HG03064 (cell line): ENCODE measurements around the gene INCA1.

Source experiments
- ATAC-seq: cut with Tn5 transposase; IDR thresholded peaks from one replicate; pipeline ENCODE4 v1.9.1; 2021; ENCODE audit warnings: low read depth; ENCODE audit not compliant: unreplicated experiment

The INCA1 gene

DNA sequence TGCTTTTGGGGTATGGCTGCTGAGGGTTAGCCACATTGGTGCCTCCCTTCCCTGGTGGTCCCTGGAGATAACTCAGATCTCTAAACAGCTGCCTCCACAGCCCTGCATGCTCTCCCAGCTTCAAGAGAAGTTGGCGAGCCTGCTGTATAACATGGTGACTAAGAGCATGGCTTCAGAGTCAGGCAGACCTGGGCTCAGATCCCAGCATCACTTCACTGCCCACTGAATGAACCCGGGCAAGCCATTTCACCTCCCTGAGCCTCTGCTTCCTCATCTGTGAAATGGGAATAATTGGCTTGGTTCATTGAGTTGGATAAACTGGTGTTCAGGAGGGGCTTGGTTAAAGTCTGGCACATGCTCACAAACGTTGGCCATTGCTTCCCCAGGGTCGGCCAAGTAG lies 17.0 kb upstream of the INCA1 start:
- no peak for ATAC-seq

DNA sequence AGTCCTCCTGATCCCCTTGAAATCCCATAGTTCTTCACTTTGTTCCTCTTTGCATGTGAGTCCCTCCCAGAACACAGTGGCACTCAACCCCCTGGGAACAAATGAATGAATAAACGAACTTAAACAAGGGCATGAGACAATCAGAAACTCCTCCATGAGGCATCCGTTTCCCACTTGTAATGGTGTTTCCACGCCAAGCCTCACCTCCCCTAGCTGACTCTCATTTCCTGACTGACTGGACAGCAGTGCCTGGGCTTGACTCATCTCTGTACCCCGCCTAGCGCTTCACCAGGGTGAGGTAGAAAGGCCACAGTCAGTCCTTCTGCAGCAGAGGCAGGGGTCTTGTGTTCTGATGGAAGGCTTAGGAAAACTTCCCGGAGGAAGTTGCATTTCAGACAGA lies 14.6 kb upstream of the INCA1 start:
- no peak for ATAC-seq

DNA sequence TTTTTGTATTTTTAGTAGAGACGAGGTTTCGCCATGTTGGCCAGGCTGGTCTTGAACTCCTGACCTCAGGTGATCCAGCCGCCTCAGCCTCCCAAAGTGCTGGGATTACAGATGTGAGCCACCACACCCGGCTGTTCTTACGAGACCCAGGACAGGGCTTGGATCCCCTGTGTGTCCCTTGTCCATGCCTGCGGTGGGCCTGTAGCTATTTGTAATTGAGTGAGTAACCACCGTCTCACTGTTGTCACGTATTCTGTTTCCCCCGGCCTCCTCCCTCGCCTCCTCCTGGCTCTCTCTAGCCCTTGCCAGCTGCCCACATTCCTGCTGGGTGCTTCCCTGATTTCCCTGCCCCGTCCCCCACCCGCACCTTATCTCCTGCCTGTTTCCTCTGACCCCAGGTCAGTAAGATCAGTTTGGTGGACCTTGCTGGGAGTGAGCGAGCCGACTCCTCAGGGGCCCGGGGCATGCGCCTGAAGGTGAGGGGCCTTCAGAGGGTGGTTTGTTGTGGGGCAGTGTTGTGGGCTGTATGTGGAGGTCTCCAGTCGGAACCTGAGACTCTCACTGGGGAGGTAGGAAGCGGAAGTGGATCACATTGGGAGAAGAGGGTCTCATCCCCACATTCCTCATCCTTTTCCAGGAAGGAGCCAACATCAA lies 6.0 kb upstream of the INCA1 start:
- ATAC-seq, result no peak

DNA sequence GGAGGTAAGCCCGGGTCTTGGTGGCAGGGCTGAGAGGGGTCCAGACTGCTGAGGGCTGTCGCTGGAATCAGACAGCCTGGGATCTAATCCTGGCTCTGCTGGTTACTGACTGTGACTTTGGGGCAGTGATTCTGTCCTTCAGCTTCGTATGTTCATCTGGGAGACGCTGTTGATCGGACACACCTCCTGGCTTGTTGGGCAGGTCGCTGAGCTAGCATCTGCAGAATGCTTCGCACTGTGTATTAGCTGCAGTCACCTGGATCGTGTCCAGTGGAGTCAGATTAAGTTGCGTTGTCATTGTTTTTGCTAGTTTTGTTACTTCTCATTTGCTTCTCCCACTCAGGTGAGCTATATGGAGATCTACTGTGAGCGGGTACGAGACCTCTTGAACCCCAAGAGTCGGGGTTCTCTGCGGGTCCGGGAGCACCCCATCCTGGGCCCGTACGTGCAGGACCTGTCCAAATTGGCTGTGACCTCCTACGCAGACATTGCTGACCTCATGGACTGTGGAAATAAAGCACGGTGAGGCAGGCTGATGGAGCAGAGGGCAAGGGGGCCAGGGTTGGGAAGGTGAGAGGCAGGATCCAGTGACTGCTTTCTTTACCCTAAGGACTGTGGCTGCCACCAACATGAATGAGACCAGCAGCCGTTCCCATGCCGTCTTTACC lies 4.9 kb upstream of the INCA1 start:
- no peak for ATAC-seq

- ATAC-seq, result no peak
These were observed 2.9 kb upstream of the INCA1 start for GRCh38 chr17:5000237-5000639.

DNA sequence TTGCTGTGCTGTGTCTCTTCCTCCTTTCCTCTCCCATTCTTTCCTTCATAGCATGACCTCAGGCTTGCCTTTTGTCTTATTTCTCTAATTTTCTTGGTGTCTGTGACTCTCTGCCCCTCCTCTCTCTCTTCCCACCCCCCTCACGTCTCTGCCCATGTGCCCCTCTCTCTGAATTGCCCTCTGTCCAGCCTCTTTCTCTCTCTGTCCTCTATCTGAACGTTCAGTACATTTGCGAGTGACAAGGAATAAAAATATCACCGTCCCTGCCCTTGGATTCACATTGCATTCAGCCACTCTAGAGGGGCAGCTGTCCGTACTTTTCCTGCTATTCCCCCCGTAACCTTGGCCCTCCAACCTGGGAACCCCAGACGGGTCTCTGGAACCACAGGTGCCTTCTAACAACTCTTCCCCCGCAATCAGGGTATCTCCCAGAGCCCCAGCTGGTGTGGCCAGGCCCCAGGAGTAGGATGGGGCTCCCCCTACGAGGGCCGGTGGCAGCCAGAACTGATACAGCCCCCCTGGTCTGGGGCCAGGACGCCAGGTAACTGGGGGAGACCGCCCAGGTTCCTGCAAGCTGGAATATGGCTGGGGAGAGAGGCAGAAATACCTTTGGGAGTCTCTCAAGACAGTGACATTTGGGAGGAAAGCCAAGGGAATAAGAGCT lies 2.2 kb upstream of the INCA1 start:
- no peak for ATAC-seq

GRCh38 chr17:4998732-4999429 lies 1.6 kb upstream of the INCA1 start:
- ATAC-seq, result no peak

- no peak for ATAC-seq
These were observed 857 bp upstream of the INCA1 start for GRCh38 chr17:4998027-4998731.

- no peak for ATAC-seq
These were observed 3.2 kb downstream of the INCA1 start for GRCh38 chr17:4994081-4994595.

DNA sequence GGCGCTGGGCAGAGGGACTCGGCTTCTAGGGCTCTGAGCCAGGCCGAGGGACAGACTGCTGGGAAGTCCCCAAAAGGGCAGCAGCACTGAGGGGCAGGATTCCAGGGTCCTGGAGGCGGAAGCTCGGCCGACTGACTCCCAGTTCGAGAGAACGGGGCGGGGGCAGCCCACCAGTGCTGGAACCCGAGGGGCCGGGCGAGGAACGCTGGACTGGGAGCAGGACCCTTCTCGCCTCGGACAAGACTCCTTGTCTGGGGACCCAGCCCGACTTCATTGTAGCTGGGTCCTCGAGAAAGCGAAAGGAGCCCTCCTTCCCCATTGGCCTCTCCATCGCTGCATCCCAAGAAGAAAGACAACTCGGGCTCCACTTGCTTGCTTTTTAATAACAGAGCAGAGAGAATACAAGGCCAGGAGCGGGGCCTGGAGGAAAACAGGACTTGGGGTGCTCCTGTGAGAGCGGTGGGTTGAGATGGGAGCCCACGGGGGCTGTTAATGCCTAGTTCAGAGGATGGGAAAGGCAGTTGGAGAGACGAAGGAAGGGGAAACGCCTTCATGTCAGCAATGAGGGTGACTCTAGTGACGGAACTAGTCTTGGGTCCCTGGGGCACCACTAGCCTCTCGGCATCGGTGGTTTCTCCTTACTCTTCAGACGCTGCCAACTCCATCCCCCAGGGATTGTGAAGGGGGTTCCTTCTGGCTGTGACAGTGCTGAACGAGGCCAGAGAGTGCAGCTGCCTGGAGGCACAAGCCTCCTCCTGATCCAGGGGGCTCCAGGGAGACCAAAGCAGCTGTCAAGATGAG lies 9.4 kb downstream of the INCA1 start:
- no peak for ATAC-seq

- ATAC-seq, result peak; percentile 59
These were observed 10.2 kb downstream of the INCA1 start, which contains the start of gene CAMTA2 for GRCh38 chr17:4986951-4987766. Gene CAMTA2, minus strand, starts transcription at chr17:4987675. Its CDS starts 1,453 bp downstream, at chr17:4986222.

GRCh38 chr17:4986403-4986802 lies 10.9 kb downstream of the INCA1 start:
- ATAC-seq, result no peak

DNA sequence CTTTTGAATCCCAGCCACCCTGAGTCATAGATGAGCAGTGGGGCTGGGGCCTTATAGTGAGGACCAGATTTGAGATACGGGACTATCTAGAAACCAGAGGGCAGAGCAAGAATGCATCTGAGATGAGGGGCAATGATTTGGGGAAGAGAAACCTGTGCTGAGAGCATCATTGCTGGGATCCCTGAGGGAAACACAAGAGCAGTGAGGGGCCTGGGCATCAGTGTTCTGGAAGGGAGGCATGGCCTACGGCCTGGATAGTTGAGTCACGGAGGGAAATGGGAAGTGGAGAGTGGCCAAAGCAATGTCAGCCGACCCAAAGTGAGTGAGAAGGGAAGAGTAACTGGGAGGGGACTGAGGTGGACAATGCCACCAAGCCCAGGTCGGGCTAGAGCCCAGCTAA lies 15.0 kb downstream of the INCA1 start:
- no peak for ATAC-seq

DNA sequence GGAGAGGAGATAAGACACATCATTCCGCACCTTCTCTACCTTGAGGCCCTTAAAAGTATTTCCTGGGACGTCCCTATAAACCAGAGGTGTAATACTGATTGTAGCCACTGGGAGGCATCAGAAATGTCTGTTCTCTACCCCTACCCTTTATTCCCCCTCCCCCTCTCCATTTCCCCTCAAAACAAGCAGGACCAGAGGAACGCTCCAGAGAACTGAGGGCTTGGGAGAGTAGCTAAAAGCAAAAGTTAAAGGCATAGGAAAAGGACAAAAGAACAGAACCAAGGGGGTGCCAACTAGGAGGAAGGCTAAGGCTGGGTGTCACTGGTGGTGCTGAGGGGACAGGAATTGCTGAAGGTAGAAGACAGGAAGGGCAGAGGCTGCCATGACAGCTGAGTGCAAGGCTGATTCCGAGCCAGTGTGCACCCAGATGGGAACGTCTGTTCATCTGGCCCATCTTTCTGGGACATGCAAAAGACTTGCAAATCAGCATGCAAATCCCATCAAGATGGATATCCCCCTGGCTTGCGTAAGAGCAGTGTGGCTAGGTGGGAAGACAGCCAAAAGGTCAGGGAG lies 16.6 kb downstream of the INCA1 start:
- ATAC-seq, result no peak

GRCh38 chr17:4978726-4979125 lies 18.6 kb downstream of the INCA1 start:
- ATAC-seq, result no peak

DNA sequence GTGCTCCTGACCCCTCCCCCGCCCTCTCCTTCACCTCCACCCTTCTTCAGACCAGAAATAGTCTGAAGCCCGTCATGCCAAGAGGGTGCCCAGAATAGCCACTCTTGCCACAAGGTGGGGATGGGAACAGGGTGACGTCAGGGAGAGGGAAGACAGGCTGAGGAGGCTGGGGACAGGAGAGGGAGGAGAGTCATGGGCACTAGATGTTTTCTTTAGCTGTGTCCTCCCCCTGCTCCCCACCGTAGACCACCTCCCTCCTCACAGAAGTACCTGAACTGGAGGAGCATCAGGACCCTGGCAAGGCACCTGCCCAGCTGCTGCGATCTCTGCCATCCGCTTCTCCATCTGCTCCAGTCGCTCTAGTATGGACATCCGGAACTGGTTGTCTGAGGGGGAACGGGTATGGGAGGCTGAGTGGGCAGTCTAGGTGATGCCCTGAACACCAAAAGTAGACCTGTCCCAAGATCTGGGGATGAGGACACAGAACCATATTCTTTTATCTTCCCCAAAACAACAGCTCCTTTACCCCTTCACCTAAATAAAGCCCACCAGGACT lies 23.1 kb downstream of the INCA1 start:
- no peak for ATAC-seq

- no peak for ATAC-seq
These were observed 23.8 kb downstream of the INCA1 start for GRCh38 chr17:4973256-4974114.
